ENCODE data around the gene ZNG1F.
"Not testable (repeated sequence)": the region's sequence is repeated elsewhere in the genome, so short reads cannot be mapped to it uniquely, and the experiment has no call there.

ZNG1F gene

GRCh38 chr9:41189217-41189616 lies at the start of gene ZNG1F:
Gene ZNG1F, minus strand, starts transcription at chr9:41189317. Its CDS starts 59 bp downstream, at chr9:41189258.
- not testable (repeated sequence) for FAIRE-seq; DNase-seq (ENCODE audit: insufficient read length, low spot score)

DNA sequence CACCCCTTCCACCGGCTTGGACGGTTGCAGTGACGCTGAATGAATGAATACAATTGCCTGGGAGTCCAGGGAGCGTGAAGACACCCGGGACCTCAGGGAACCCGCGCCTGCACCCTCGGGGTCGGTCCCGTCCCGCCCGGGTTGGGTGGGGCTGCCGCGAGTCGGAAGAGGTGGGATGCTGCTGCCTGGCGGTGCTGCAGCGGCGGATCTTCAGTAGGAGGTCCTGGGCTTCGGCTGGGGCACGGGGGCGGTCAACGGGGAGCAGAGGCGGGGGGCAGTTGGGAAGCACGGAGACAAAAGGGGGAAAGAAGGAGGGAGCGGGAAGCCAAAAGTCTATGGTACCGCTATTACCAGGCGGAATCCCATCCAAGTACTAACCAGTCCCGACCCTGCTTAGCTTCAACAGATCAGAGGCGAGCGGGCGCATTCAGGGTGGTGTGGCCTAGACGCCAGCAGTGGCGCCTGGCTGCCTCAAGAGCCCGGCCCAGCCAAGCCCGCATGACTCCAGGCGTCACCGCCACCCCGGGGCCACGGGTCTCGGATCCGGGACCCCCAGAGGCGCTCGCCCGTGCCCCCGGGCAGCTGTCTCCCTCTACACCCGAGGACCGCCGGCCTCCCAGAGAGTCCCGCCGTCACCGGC lies 48.1 kb upstream of the ZNG1F start:
- not testable (repeated sequence) for DNase-seq (ENCODE audit: insufficient read length, low spot score); FAIRE-seq

DNA sequence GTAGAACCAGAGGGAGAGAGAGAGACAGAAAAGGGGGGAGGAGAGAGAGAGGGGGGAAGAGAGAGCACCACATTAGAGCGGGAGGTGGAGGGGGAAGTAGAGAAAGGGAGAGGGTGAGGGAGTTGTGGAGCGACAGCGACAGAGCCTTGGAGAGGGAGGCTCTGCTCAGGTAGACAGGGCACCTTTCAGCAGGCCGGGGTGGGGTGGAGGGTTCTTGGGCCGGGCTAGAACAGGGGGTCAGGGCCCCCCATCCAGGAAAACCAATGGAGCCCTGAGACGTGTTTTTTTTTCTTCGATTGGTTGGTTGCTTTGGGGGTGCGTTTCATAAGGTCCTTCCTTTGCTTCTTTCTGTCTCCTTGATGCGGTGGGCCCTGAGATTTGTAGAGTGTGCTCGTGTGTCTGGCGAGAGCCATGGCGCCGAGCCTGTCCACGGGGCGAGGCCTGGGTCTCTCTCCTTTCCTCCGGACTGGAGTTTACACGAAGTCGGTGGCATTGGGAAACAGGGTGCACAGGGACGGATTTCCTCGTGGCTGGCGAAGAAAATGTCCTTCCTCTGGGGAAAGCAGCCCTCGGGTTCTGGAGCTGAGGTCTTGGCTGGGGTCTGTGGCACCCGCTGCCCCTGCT lies 47.5 kb upstream of the ZNG1F start:
- not testable (repeated sequence) for DNase-seq (ENCODE audit: insufficient read length, low spot score); FAIRE-seq

- DNase-seq (ENCODE audit: insufficient read length, low spot score); FAIRE-seq: not testable (repeated sequence)
These were observed 46.0 kb upstream of the ZNG1F start for GRCh38 chr9:41234811-41235805.

- not testable (repeated sequence) for FAIRE-seq; DNase-seq (ENCODE audit: insufficient read length, low spot score)
These were observed 45.1 kb upstream of the ZNG1F start for GRCh38 chr9:41234221-41234620.

- DNase-seq (ENCODE audit: insufficient read length, low spot score) = not testable (repeated sequence)
These were observed 43.2 kb upstream of the ZNG1F start for GRCh38 chr9:41232326-41232725.

GRCh38 chr9:41230418-41230817 lies 41.3 kb upstream of the ZNG1F start:
- not testable (repeated sequence) for FAIRE-seq; DNase-seq (ENCODE audit: insufficient read length, low spot score)

More at GRCh38 chr9:41232326-41232725, 43.2 kb upstream of the ZNG1F start:
- not testable (repeated sequence) for FAIRE-seq

DNA sequence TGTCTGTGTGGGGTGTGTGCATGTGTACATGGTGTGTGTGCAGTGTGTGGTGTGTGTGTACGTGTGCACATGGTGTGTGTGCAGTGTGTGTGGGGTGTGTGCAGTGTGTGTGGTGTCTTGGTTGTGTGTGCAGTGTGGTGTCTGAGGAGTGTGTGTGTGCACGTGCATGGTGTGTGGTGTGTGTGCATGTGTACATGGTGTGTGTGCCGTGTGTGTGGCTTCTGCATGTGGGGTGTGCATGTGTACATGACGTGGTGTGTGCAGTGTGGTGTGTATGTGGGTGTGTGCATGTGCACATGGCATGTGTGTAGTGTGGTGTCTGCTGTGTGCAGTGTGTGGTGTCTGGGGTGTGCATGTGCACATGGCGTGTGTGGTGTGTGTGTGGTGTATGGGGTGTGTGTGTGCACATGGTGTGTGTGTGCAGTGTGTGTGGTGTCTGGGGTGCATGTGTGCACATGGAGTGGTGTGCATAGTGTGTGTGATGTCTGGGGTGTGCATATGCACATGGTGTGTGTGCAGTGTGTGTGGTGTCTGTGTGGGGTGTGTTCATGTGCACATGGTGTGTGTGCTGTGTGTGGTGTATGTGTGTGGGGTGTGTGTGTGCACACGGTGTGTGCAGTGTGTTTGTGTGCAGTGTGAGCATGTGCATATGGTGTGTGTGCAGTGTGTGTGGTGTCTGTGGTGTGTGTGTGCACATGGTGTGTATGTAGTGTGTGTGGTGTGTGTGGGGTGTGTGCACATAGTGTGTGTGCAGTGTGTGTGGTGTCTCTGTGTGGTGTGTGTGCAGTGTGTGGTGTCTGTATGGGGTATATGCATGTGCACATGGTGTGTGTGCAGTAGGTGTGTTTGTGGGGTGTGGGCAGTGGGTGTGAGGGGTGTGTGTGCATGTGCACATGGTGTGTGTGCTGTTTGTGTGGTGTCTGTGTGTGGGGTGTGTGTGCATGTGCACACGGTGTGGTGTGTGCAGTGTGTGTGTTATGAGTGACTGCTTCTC lies 40.6 kb upstream of the ZNG1F start:
- no peak for TF ChIP-seq CTCF (IDR thresholded peaks at IDR 0.05; ENCODE audit: insufficient read depth, missing control alignments)
- FAIRE-seq (no peak), DNase-seq (ENCODE audit: insufficient read length, low spot score) (no peak)

GRCh38 chr9:41219831-41220230 lies 30.7 kb upstream of the ZNG1F start:
- not testable (repeated sequence) for FAIRE-seq; DNase-seq (ENCODE audit: insufficient read length, low spot score)

DNA sequence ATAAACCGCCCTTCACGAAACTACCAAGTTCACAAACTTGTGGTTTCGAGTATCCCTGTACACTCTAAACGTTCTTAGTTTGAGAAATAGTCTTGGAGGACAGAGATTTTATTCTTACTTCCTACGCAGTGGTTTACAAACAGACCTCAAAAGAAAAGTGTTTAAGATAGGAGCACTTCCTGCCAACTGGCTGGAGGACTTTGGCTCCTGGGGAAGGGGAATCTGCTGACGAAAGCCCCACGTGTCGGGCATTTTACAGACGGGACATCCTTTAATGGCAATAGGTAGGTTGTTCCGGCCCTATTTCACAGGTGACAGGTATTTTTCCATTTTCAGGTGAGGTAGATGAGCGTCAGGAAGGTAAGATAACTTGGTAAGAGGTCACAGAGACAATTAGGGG lies 678 bp downstream of the ZNG1F start:
- not testable (repeated sequence) for FAIRE-seq; DNase-seq (ENCODE audit: insufficient read length, low spot score)

DNA sequence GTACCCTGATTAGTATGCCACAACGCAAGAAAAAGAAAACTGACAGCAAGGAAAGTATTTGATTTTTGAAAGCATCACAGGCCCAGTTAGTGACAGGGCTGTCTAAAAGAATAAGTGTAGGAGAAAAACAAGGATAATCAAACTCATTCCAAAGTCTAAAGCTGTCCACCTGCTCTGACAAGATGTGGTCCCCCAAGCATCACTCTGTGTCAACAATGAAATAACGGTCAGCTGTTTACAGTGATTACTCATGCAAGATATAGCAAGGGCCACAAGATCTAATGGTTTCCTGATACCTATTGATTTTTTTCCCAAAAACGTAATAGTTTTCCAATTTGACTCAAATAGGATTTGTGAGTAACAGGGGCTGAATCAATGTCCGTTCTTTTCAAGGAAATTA lies 14.1 kb downstream of the ZNG1F start:
- DNase-seq (ENCODE audit: insufficient read length, low spot score); FAIRE-seq: not testable (repeated sequence)

- not testable (repeated sequence) for FAIRE-seq
These were observed 39.0 kb downstream of the ZNG1F start for GRCh38 chr9:41150116-41150515.

DNA sequence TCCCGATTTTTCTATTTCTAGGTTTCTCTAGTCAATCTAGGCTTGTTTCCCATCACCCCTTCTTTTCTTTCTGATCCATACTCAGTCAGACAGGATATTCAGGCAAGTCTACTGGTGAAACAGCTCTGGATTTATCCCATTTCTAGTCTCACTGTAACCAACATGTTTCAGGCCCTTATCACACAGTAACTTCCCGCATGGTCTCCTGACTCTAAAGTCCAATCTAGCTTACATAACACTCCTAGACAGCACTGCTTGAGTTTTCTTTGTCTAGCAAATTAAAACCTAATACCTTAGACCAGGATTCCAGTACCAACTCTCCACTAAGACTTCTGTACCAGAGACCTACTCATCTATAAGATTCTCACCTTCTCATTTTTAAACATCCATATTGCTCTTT lies 47.2 kb downstream of the ZNG1F start:
- DNase-seq (ENCODE audit: insufficient read length, low spot score); FAIRE-seq: not testable (repeated sequence)

More at GRCh38 chr9:41150116-41150515, 39.0 kb downstream of the ZNG1F start:
- not testable (repeated sequence) for DNase-seq (ENCODE audit: insufficient read length, low spot score)

DNA sequence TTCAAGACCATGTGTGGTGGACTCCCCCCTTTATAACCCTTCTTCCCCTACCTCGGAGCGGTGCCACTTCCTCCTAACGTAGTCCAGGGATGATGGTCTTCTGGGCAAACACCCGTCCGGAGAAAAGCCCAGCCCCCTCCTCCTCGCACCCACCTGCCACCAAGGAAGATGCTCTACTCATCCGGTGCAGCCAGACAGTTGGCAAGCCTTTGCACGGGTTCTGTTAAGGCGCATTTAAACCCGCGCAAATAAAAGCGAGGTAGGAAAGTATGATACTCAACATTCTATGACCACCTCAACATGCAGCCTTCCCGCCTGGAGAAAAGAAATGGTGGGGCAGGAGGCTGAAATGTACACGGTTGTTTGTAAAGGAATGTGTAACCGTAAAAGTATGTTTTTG lies 60.5 kb downstream of the ZNG1F start, which contains the start of gene FOXD4L6:
TSS of gene FOXD4L6 (minus strand) at position 101 of the 400 bp plus-strand sequence. CDS start 298 bp downstream, outside the sequence.
- FAIRE-seq; DNase-seq (ENCODE audit: insufficient read length, low spot score): not testable (repeated sequence)

DNA sequence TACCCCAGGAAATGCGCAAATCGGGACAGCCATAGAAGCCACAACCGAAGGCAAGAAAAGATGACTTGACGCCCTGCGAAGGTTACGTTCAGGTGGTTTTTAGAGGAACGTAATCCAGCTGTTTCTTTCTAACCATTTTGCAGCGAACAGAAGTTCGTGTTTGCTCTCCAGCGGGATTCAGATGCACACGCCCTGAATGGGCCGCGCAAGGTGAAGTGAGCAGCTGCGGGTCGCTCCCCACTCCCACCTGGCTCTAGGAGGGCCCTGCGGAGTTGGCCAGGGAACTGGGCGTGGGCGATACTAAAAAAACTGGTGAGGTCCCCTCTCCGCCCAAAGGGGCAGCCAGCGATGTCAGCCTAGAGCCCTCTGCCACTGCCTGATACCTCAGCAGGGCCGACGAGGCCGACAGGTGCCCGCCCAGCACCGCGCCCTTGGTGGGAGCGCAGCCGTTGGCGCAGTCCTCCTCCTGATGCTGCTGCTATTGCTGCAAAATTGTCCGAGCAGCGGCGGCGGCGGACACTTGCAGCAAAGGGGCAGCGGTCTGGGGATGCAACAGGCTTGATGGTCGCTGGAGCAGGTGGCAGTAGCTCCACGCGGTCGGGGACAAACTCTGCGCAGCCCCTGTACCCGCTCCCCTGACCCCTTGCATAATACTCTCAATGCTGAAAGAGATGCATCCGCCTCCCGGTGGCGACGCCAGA lies 62.2 kb downstream of the ZNG1F start:
- DNase-seq (ENCODE audit: insufficient read length, low spot score); FAIRE-seq: not testable (repeated sequence)

GRCh38 chr9:41125936-41126335 lies 63.2 kb downstream of the ZNG1F start:
- not testable (repeated sequence) for FAIRE-seq; DNase-seq (ENCODE audit: insufficient read length, low spot score)

Data from D721Med (cell line).